GM21619 (cell line): ENCODE measurements around the gene CTR9.
"Not testable (repeated sequence)": the region's sequence is repeated elsewhere in the genome, so short reads cannot be mapped to it uniquely, and the experiment has no call there.

Experiments used
- ATAC-seq: cut with Tn5 transposase; IDR thresholded peaks from one replicate; pipeline ENCODE4 v1.9.1; 2021; ENCODE audit not compliant: unreplicated experiment

Gene CTR9

GRCh38 chr11:10813945-10814344 lies 62.9 kb downstream of the CTR9 start:
- no peak for ATAC-seq

- no peak for ATAC-seq
Observed at GRCh38 chr11:10818594-10818993, 67.5 kb downstream of the CTR9 start.

- ATAC-seq = not testable (repeated sequence)
Observed at GRCh38 chr11:10822491-10822890, 71.4 kb downstream of the CTR9 start.

- ATAC-seq = no peak
Observed at GRCh38 chr11:10823152-10823579, 72.1 kb downstream of the CTR9 start.

- peak; percentile 88 for ATAC-seq
Observed at GRCh38 chr11:10824888-10825287, 73.8 kb downstream of the CTR9 start.

GRCh38 chr11:10828402-10828801 lies 77.4 kb downstream of the CTR9 start:
- ATAC-seq = no peak

GRCh38 chr11:10829139-10829538 lies 78.1 kb downstream of the CTR9 start:
- ATAC-seq = no peak
